ENCODE data around the gene LRRC8C.
A peak's percentile ranks its signal among the peaks of the same experiment; 100 is the strongest.
"Not testable (repeated sequence)": the region's sequence is repeated elsewhere in the genome, so short reads cannot be mapped to it uniquely, and the experiment has no call there.

LRRC8C gene

DNA sequence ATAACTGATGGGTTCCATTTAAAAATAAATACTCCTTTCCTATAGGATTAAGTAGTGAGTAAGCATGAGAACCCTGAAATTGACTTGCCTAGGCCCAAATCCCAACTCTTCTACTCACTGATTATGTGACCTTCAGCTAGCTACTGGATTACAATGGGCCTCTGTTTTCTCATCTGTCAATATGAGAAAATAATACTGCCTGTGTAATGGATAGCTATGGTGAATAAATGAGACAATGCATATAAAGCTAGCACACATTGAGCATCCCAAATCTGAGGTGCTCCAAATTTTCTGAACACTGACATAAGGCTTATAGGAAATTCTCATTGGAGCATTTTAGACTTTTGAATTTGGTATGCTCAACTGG is 5.3 kb upstream of the LRRC8C start:
- in situ Hi-C loops (cut with HindIII; ENCODE audit: low pct_ligation_motif_present, low sequenced_read_pairs): no loop called here
- no peak for DNase-seq
- no peaks in the 10 kb centered on the region for H3K27me3 ChIP-seq (replicated peaks)
- no peak for TF ChIP-seq CTCF (IDR thresholded peaks at IDR 0.05; ENCODE audit: low read depth, low read length, missing control alignments)
- no peaks in the 10 kb centered on the region for H3K36me3 ChIP-seq (replicated peaks)
- H3K4me3 ChIP-seq (ENCODE audit: low read depth, low read length): no peak overlapping the region
- no peak overlapping the region for H3K27ac ChIP-seq

- TF ChIP-seq CTCF (IDR thresholded peaks at IDR 0.05; ENCODE audit: low read depth, low read length, missing control alignments): no peak
- Histone ChIP-seq H3K27ac (no peak overlapping the region), H3K36me3 (replicated peaks) (no peaks in the 10 kb centered on the region), H3K27me3 (replicated peaks) (no peaks in the 10 kb centered on the region), H3K4me3 (ENCODE audit: low read depth, low read length) (no peak overlapping the region)
- DNase-seq: no peak
- in situ Hi-C loops (cut with HindIII; ENCODE audit: low pct_ligation_motif_present, low sequenced_read_pairs): no loop called here
These were observed 3.8 kb upstream of the LRRC8C start for GRCh38 chr1:89629146-89629545.

DNA sequence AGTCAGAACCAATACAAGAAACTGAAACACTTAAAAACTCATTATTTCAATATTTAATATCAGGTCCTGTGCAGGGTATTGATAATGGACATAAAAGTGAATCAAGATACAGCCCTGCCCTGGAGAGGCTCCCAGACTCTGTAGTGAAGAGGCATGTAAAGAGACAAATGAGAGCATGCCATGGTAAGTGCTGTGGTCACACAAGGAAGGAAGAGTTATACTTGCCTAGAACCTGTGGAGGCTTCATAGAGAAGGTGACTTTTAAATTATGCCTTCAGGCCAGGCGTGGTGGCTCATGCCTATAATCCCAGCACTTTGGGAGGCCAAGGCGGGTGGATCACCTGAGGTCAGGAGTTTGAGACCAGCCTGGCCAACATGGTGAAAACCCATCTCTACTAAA is 3.3 kb upstream of the LRRC8C start:
- H3K4me3 ChIP-seq (ENCODE audit: low read depth, low read length); H3K36me3 ChIP-seq (replicated peaks); H3K27ac ChIP-seq; in situ Hi-C loops (cut with HindIII; ENCODE audit: low pct_ligation_motif_present, low sequenced_read_pairs); H3K27me3 ChIP-seq (replicated peaks); DNase-seq: not testable (repeated sequence)

- Histone ChIP-seq H3K27ac (no peak overlapping the region), H3K4me3 (ENCODE audit: low read depth, low read length) (no peak overlapping the region), H3K27me3 (replicated peaks) (no peaks in the 10 kb centered on the region), H3K36me3 (replicated peaks) (no peaks in the 10 kb centered on the region)
- in situ Hi-C loops (cut with HindIII; ENCODE audit: low pct_ligation_motif_present, low sequenced_read_pairs): no loop called here
- no peak for TF ChIP-seq CTCF (IDR thresholded peaks at IDR 0.05; ENCODE audit: low read depth, low read length, missing control alignments)
- no peak for DNase-seq
These were observed 2.9 kb upstream of the LRRC8C start for GRCh38 chr1:89630048-89630447.

DNA sequence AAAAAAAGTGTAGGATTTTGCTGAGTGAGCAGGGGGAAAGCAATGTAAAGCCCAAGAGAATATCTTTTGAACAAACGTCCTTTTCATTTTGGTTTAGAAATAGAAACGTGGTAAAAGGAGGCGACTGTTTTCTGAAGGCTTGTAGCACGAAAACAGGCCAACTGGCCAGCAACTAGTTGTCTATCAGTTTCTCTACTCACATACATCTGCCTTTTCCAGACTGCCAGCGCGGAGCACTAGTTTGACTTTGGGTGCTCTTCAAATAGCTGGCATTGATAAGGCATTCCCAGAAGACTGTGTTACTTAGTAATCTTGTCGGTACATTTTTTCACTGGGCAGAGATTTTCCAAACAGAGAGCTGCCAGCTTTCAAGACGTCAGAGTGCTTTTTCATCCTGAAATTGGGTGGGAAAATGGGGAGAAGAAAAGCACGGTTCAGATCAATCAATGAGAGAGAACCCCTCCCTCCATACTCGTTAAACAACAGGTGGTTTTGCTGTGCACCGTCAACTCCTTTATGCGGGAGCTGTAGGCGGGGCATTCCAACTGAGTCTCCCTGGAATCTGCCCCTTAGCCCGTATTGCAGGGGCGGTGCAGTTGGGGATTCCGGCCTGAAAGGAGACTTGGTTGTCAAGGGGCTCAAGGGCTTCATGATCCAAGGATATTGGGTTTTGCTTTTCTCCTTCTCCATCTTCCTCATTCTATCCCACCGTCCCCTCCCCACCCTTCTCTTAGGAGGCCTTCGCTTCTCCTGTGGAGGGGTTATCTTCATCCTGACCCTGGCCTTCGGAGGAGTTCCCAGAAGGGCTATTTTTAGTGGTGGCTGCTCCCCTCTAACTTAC is 884 bp upstream of the LRRC8C start:
- in situ Hi-C loops (cut with HindIII; ENCODE audit: low pct_ligation_motif_present, low sequenced_read_pairs): no loop called here
- Histone ChIP-seq H3K36me3 (replicated peaks) (no peaks in the 10 kb centered on the region), H3K27ac (no peak overlapping the region), H3K27me3 (replicated peaks) (no peaks in the 10 kb centered on the region), H3K4me3 (ENCODE audit: low read depth, low read length) (peak overlapping the region; percentile 89)
- no peak for TF ChIP-seq CTCF (IDR thresholded peaks at IDR 0.05; ENCODE audit: low read depth, low read length, missing control alignments)
- no peak for DNase-seq

DNA sequence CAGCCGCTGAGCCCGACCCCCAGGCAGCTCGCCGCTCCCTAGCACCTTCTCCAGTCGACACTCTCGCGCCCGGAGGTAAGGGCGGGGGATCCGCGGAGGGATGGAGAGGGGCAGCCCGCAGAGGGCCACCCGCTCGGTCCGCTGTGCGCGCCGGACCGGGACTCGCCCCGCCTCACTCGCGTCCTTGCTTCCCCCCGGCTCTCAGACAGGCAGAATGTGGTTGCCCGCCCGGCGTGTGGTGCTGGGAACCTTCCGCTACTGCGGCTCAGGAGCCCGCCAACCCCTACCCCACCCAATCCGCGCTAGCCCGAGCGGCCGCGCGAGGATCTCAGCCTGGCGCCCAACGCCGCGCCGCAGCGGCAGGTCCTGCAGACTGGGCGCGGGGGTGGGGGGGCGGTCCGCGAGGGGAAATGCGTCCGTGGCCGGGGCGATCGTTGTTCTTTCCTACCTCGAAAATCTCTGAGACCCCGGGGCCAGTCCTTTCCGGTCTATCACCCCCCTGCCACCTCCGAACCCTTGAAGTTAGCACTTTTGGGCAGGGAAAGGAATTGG is 404 bp downstream of the LRRC8C start:
- Histone ChIP-seq H3K27me3 (replicated peaks) (no peaks in the 10 kb centered on the region), H3K27ac (peak overlapping the region; percentile 5), H3K36me3 (replicated peaks) (no peaks in the 10 kb centered on the region), H3K4me3 (ENCODE audit: low read depth, low read length) (peak overlapping the region; percentile 89)
- peak; percentile 22 for DNase-seq
- in situ Hi-C loops (cut with HindIII; ENCODE audit: low pct_ligation_motif_present, low sequenced_read_pairs): no loop called here
- TF ChIP-seq CTCF (IDR thresholded peaks at IDR 0.05; ENCODE audit: low read depth, low read length, missing control alignments): no peak
